Tibial nerve (tissue), 4 donors: ENCODE results near the gene MAPK4. TPM values are rescaled to one million over a fixed set of nuclear protein-coding genes. Genes with fewer than 3 reads are reported as not detected.

Source experiments
- DNase-seq, 2 donors: peaks; one replicate each; pipeline ENCODE4 v3.0.0-alpha.2; 2019; ENCODE audit warnings: low spot score in 2 of 2
- H3K27ac ChIP-seq, 4 donors: fragments of 200-600 bp; sonication (generic) in 3 of 4; one replicate each; pipeline ENCODE4 v1.5.1; 2017 to 2019; ENCODE audit warnings: mild to moderate bottlenecking in 1 of 4
- H3K27me3 ChIP-seq, 2 donors: fragments of 200-600 bp; sonication (generic) in 1 of 2; one replicate each; pipeline versions ENCODE4 v1.5.1 to v1.6.0; 2017 to 2019
- H3K36me3 ChIP-seq, 3 donors: fragments of 200-600 bp; sonication (generic); one replicate each; pipeline ENCODE4 v1.5.1; 2018 to 2019
- H3K4me1 ChIP-seq, 4 donors: fragments of 200-600 bp; sonication (generic) in 3 of 4; one replicate each; pipeline ENCODE4 v1.5.1; 2017 to 2019
- H3K4me3 ChIP-seq, 4 donors: fragments of 200-600 bp; sonication (generic) in 3 of 4; one replicate each; pipeline ENCODE4 v1.5.1; 2017 to 2019; ENCODE audit warnings: mild to moderate bottlenecking in 1 of 4, moderate library complexity in 1 of 4
- H3K9me3 ChIP-seq, 4 donors: fragments of 200-600 bp; sonication (generic) in 3 of 4; one replicate each; pipeline ENCODE4 v1.5.1; 2017 to 2019
- CTCF ChIP-seq, 5 experiments: fragments of 200-600 bp in 3 of 5; fragments of 450-650 bp in 2 of 5; sonication (generic) in 3 of 5; IDR thresholded peaks; one replicate each; pipeline ENCODE4 v1.5.1; 2016 to 2019; ENCODE audit warnings: antibody characterized with exemption in 5 of 5, mild to moderate bottlenecking in 3 of 5, moderate library complexity in 2 of 5
- EP300 ChIP-seq, 2 donors: sonication (generic); formaldehyde crosslinking; IDR thresholded peaks; one replicate each; pipeline ENCODE4 v1.6.1; 2017; ENCODE audit warnings: antibody characterized with exemption in 2 of 2, mild to moderate bottlenecking in 1 of 2
- POLR2A ChIP-seq, 2 donors: fragments of 450-650 bp; IDR thresholded peaks; one replicate each; pipeline ENCODE4 v1.6.1; 2017; ENCODE audit warnings: antibody characterized with exemption in 2 of 2, mild to moderate bottlenecking in 2 of 2, moderate library complexity in 2 of 2
- WGBS, 2 donors: methylation state at CpG; one replicate each; pipeline ENCODE4 v1.1.5; 2018; 5-methylcytosine and 5-hydroxymethylcytosine counted together
- total RNA-seq, 4 donors: library from RNA; depleted of rRNA; stranded (reverse); fragments of >200 nt; gene quantifications; one replicate each; pipeline ENCODE4 v1.1.0, GENCODE V29; 2016

MAPK4 gene
- total RNA-seq, 4 donors from 2014 or later, result 1.4 to 10.8 (median 2.3) TPM

DNA sequence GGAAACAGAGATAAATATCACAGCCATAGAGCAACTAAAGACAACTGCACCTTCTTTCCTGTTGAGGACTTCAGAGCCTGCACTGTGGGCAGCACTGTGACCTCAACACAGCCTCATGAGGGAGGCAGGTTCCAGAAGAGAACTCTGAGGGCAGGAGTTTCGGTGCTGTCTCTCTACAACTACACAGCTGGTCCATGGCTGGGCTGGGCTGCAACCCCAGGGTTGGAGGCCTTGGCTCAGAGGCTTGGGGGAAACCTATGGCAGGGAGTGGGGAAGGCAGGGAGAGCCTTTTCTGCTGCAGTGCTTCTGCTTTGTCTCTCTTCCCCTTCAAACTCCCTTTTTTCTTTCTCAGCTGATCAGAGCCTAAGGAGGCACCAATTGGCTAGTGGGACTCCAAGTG is 193.4 kb downstream of the MAPK4 start:
- no peak for DNase-seq
- Histone ChIP-seq H3K9me3 (peaks cover 0 to 5% (median 0%) of the 10 kb centered on the region in 4 donors), H3K27me3 (no peaks in the 10 kb centered on the region), H3K36me3 (no peaks in the 10 kb centered on the region), H3K4me3 (no peak overlapping the region), H3K4me1 (no peaks in the 10 kb centered on the region), H3K27ac (no peak overlapping the region)
- 33 to 85% methylated on average over 1 of the region's 1 CpG for WGBS, 2 donors
- TF ChIP-seq CTCF (IDR thresholded peaks at IDR 0.05) (no peak), EP300 (IDR thresholded peaks at IDR 0.05) (no peak), POLR2A (IDR thresholded peaks at IDR 0.05) (no peak)

DNA sequence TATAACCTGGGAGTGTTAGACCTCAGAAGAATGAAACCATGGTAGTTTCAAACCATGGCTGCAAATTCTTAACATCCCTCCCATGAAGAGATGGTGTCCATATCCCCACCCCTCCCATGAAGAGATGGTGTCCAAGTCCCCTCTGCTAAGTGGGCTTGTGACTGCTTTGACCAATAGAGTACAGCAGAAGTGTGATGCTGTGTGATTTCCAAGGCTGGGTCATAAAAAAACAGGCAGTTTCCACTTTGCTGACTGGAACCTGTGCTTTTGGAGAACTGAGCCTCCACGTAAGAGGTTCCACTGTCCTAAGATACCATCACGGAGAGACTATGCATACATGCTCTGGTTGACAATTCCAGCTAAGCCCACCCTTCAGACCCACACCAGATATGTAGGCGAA is 194.4 kb downstream of the MAPK4 start:
- no peaks in the 10 kb centered on the region for H3K4me1 ChIP-seq
- no peaks in the 10 kb centered on the region for H3K27me3 ChIP-seq
- TF ChIP-seq POLR2A (IDR thresholded peaks at IDR 0.05) (no peak), EP300 (IDR thresholded peaks at IDR 0.05) (no peak), CTCF (IDR thresholded peaks at IDR 0.05) (no peak)
- H3K4me3 ChIP-seq, result no peak overlapping the region
- H3K36me3 ChIP-seq, result no peaks in the 10 kb centered on the region
- peaks cover 0 to 4% (median 0%) of the 10 kb centered on the region in 4 donors for H3K9me3 ChIP-seq
- 88% methylated on average over 3 of the region's 3 CpGs for WGBS, 2 donors
- DNase-seq, result no peak
- H3K27ac ChIP-seq, result no peak overlapping the region

DNA sequence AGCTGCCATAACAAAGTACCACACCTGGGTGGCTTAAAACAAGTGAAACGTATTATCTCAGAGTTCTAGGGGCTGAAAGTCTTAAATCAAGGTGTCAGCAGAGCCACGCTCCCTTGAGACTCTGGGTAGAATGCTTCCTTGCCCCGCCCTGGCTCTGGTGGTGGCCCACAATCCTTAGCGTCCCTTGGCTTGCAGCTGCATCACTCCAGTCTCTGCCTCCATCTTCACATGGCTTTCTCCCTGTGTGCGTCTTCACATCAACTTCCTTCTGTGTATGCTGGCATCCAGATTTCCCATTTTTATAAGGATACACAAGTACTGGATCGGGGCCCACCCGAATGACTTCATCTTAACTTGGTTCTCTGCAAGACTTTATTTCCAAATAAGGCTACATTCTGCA is 197.5 kb downstream of the MAPK4 start:
- Histone ChIP-seq H3K9me3 (peaks cover 0 to 4% (median 0%) of the 10 kb centered on the region in 4 donors), H3K4me1 (no peaks in the 10 kb centered on the region), H3K27me3 (no peaks in the 10 kb centered on the region), H3K27ac (no peak overlapping the region), H3K36me3 (no peaks in the 10 kb centered on the region), H3K4me3 (no peak overlapping the region)
- 75 to 80% methylated on average over 7 of the region's 7 CpGs for WGBS, 2 donors
- TF ChIP-seq EP300 (IDR thresholded peaks at IDR 0.05) (no peak), POLR2A (IDR thresholded peaks at IDR 0.05) (no peak), CTCF (IDR thresholded peaks at IDR 0.05) (no peak)
- DNase-seq, result no peak

DNA sequence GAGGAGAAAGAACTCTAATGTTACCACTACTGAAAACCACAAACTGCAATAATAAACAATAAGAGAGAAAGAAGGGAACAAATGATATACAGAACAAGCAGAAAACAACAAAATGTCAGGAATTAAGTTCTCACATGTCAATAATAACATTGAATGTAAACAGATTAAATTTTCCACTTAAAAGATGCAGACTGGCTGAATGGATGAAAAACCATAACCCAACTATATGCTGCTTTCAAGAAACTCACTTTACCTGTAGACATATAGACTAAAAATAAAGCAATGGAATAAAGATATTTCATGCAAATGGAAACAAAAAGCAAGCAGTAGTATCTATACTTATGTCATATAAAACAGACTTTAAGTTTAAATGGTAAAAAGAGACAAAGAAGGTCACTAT is 209.6 kb downstream of the MAPK4 start:
- peaks cover 0 to 46% (median 7%) of the 10 kb centered on the region in 4 donors for H3K9me3 ChIP-seq
- no peaks in the 10 kb centered on the region for H3K27me3 ChIP-seq
- H3K4me1 ChIP-seq, result no peaks in the 10 kb centered on the region
- TF ChIP-seq POLR2A (IDR thresholded peaks at IDR 0.05) (no peak), CTCF (IDR thresholded peaks at IDR 0.05) (no peak), EP300 (IDR thresholded peaks at IDR 0.05) (no peak)
- H3K36me3 ChIP-seq, result no peaks in the 10 kb centered on the region
- no peak for DNase-seq
- H3K4me3 ChIP-seq, result no peak overlapping the region
- H3K27ac ChIP-seq, result no peak overlapping the region

GRCh38 chr18:50775207-50775606 is 215.3 kb downstream of the MAPK4 start:
- Histone ChIP-seq H3K27ac (no peak overlapping the region), H3K36me3 (no peaks in the 10 kb centered on the region), H3K4me1 (no peaks in the 10 kb centered on the region), H3K4me3 (no peak overlapping the region), H3K27me3 (no peaks in the 10 kb centered on the region), H3K9me3 (peaks cover 0 to 12% (median 2%) of the 10 kb centered on the region in 4 donors)
- WGBS, 2 donors, result 70 to 77% methylated on average over 9 of the region's 9 CpGs
- TF ChIP-seq CTCF (IDR thresholded peaks at IDR 0.05), result no peak
- no peak for TF ChIP-seq EP300 (IDR thresholded peaks at IDR 0.05)
- no peak for TF ChIP-seq POLR2A (IDR thresholded peaks at IDR 0.05)
- DNase-seq, result no peak
